GM12878 (cell line): Measurements from ENCODE around the gene RPL22L1. TPM values are rescaled to one million over a fixed set of nuclear protein-coding genes. Genes with fewer than 3 reads are reported as not detected.
"Not testable (repeated sequence)": the region's sequence is repeated elsewhere in the genome, so short reads cannot be mapped to it uniquely, and the experiment has no call there.

Experiments used
- ATAC-seq: fragments of 200-7000 bp; cut with Tn5 transposase; 3 replicates; pipeline ENCODE4 v1.9.1; 2020; ENCODE audit warnings: mild to moderate bottlenecking, moderate library complexity
- BruUV-seq: library from RNA; stranded (reverse); fragments of 400-500 nt; replicated peaks from 2 replicates; lab custom pipeline; 2021; lab: Mats Ljungman, UMichigan
- CTCF ChIA-PET: fragments of 300-600 bp; sonication (Branson Sonifier 250); formaldehyde crosslinking; extraction: SDS; loops from one replicate; lab custom pipeline; 2021; ENCODE audit warnings: inconsistent platforms; lab: Yijun Ruan, JAX
- POLR2A ChIA-PET: fragments of 350-600 bp; formaldehyde crosslinking; extraction: SDS; loops from one replicate; lab custom pipeline; 2021; ENCODE audit warnings: inconsistent platforms; lab: Charles Lee
- RAD21 ChIA-PET: fragments of 300-600 bp; sonication (Branson Sonifier 250); formaldehyde crosslinking; loops from one replicate; lab custom pipeline; 2023; ENCODE audit warnings: antibody characterized with exemption; ENCODE audit not compliant: unreplicated experiment; lab: Charles Lee
- SMC1A ChIA-PET: fragments of 300-600 bp; sonication (Branson Sonifier 250); formaldehyde crosslinking; loops from one replicate; lab custom pipeline; 2023; ENCODE audit not compliant: unreplicated experiment, uncharacterized antibody; lab: Charles Lee
- DNase-seq: peaks from one replicate; pipeline ENCODE4 v3.0.0-alpha.2; 2011; ENCODE audit warnings: low read depth, low spot score
- FAIRE-seq: peaks from 3 replicates; lab custom pipeline; 2011; peaks lifted over from hg19 to GRCh38; lab: Jason Lieb, UNC
- H2AFZ ChIP-seq: 2 replicates; pipeline ENCODE4 v1.6.0; 2011; ENCODE audit warnings: low read depth, low read length, control low read depth; ENCODE audit not compliant: control insufficient read depth
- H3K27ac ChIP-seq: 2 replicates; pipeline ENCODE4 v1.5.1; 2011; ENCODE audit warnings: control low read depth; ENCODE audit not compliant: control insufficient read depth, insufficient read depth
- H3K27me3 ChIP-seq, 2 experiments: replicated peaks in 1 of 2; 2 replicates each; pipeline versions ENCODE4 v1.6.0 to v1.6.1; 2011; ENCODE audit warnings: low read length in 1 of 2; ENCODE audit not compliant: control insufficient read depth in 2 of 2, insufficient read depth in 2 of 2
- H3K36me3 ChIP-seq, 2 experiments: 2 replicates each; pipeline ENCODE4 v1.5.1; 2011; ENCODE audit warnings: low read length in 1 of 2; ENCODE audit not compliant: control insufficient read depth in 2 of 2, insufficient read depth in 2 of 2
- H3K4me1 ChIP-seq: 2 replicates; pipeline ENCODE4 v1.6.1; 2011; ENCODE audit warnings: mild to moderate bottlenecking, low read length, moderate library complexity, mixed read lengths; ENCODE audit not compliant: control insufficient read depth, insufficient read depth
- H3K4me2 ChIP-seq: 2 replicates; pipeline ENCODE4 v1.6.0; 2011; ENCODE audit warnings: control low read depth; ENCODE audit not compliant: control insufficient read depth, insufficient read depth
- H3K4me3 ChIP-seq: fragments of 200-600 bp; sonication (generic); 2 replicates; pipeline ENCODE4 v1.5.1; 2016
- H3K79me2 ChIP-seq: 2 replicates; pipeline ENCODE4 v1.6.0; 2011; ENCODE audit warnings: low read length; ENCODE audit not compliant: control insufficient read depth, insufficient read depth
- H3K9ac ChIP-seq: 2 replicates; pipeline ENCODE4 v1.8.0; 2011; ENCODE audit warnings: low read length, control low read depth, mixed read lengths; ENCODE audit not compliant: control insufficient read depth, insufficient read depth
- H3K9me3 ChIP-seq: replicated peaks from 3 replicates; pipeline ENCODE4 v1.5.1; 2011; ENCODE audit warnings: mild to moderate bottlenecking, low read length; ENCODE audit not compliant: control insufficient read depth, insufficient read depth
- H4K20me1 ChIP-seq: 2 replicates; pipeline ENCODE4 v1.6.0; 2011; ENCODE audit not compliant: control insufficient read depth, insufficient read depth
- BACH1 ChIP-seq: fragments of 450-650 bp; IDR thresholded peaks from 2 replicates; pipeline ENCODE4 v1.6.1; 2017; ENCODE audit warnings: mild to moderate bottlenecking, borderline replicate concordance
- CBFB ChIP-seq: IDR thresholded peaks from 2 replicates; pipeline ENCODE4 v1.6.1; 2016; ENCODE audit warnings: antibody characterized with exemption, low read depth
- HDGF ChIP-seq: fragments of 450-650 bp; IDR thresholded peaks from 2 replicates; pipeline ENCODE4 v1.6.1; 2016; ENCODE audit warnings: antibody characterized with exemption
- IRF3 ChIP-seq: fragments of 450-650 bp; IDR thresholded peaks from 2 replicates; pipeline ENCODE4 v1.6.1; 2014; ENCODE audit warnings: mild to moderate bottlenecking
- MEF2B ChIP-seq: fragments of 450-650 bp; IDR thresholded peaks from 2 replicates; pipeline ENCODE4 v1.6.1; 2018; ENCODE audit warnings: mild to moderate bottlenecking, moderate library complexity; ENCODE audit not compliant: partially characterized antibody, poor library complexity, severe bottlenecking
- PBX3 ChIP-seq: IDR thresholded peaks from 2 replicates; pipeline ENCODE4 v1.6.1; 2011; ENCODE audit warnings: mild to moderate bottlenecking, low read depth, low read length, moderate library complexity; ENCODE audit not compliant: insufficient replicate concordance
- RBBP5 ChIP-seq: fragments of 200-600 bp; sonication (generic); conservative IDR thresholded peaks from 2 replicates; pipeline ENCODE4 v1.6.1; 2016
- TAF1 ChIP-seq: IDR thresholded peaks from 2 replicates; pipeline ENCODE4 v1.6.1; 2011; ENCODE audit warnings: mild to moderate bottlenecking, low read depth, low read length, borderline replicate concordance
- TARDBP ChIP-seq: IDR thresholded peaks from 2 replicates; pipeline ENCODE4 v1.6.1; 2016; ENCODE audit warnings: borderline replicate concordance
- USF1 ChIP-seq: IDR thresholded peaks from 2 replicates; pipeline ENCODE4 v1.6.1; 2011; ENCODE audit warnings: borderline replicate concordance, low read depth, mild to moderate bottlenecking, moderate library complexity, mixed read lengths, low read length; ENCODE audit not compliant: insufficient read depth; ENCODE audit errors: extremely low read length
- WGBS: methylation state at CpG from one replicate; pipeline ENCODE4 v1.1.6; 2016; ENCODE audit warnings: low lambda C conversion rate; ENCODE audit not compliant: insufficient replicate concordance, insufficient coverage; ENCODE audit errors: missing lambda C conversion rate; 5-methylcytosine and 5-hydroxymethylcytosine counted together
- in situ Hi-C: fragments of 300-500 bp; cut with MboI; formaldehyde crosslinking; loops from 9 replicates; pipeline ENCODE4 v1.14.3; 2018; ENCODE audit warnings: mixed read lengths
- intact Hi-C: fragments of 100-400 bp; cut with micrococcal nuclease; formaldehyde crosslinking; loops from one replicate; pipeline ENCODE4 v1.14.2; 2022; ENCODE audit not compliant: unreplicated experiment
- polyA plus RNA-seq, 11 experiments: library from polyadenylated mRNA; depleted of rRNA in 4 of 11; unstranded in 6 of 11; stranded (reverse) in 5 of 11; fragments of >200 nt; fragmentation: Nextera tagmentation in 4 of 11; fragmentation: Illumina TruSeq in 1 of 11; extraction: Ambion mirVana in 4 of 11; extraction: Trizol in 1 of 11; gene quantifications; 1 replicate in 1 of 11; 2 replicates in 10 of 11; pipeline versions ENCODE4 v1.2.1 to v1.2.3, GENCODE V29; 2011 to 2016; ENCODE audit warnings: inconsistent platforms in 2 of 11, missing spikeins in 2 of 11, low read depth in 1 of 11
- total RNA-seq, 4 experiments: library from RNA; depleted of rRNA in 3 of 4; stranded (reverse); fragments of >200 nt in 3 of 4; fragmentation: Illumina TruSeq in 1 of 4; extraction: Trizol in 1 of 4; gene quantifications; 2 replicates each; pipeline versions ENCODE4 v1.2.1 to v1.2.3, GENCODE V29; 2013 to 2021

The RPL22L1 gene
- total and polyA plus RNA-seq, 10 of the 15 experiments (the other 5 are each of a cell fraction or from before 2014, with no cell fraction given) = 203 to 803 (median 422) TPM

- TF ChIP-seq IRF3 = no peak
- no peak for TF ChIP-seq TAF1
Measured at GRCh38 chr3:170897978-170898377, 28.0 kb upstream of the RPL22L1 start (continued).

GRCh38 chr3:170897199-170897598, 27.2 kb upstream of the RPL22L1 start:
- H2AFZ ChIP-seq, H3K79me2 ChIP-seq, H3K4me2 ChIP-seq, H3K27ac ChIP-seq, H3K9ac ChIP-seq, ATAC-seq, H3K27me3 ChIP-seq, BruUV-seq, H3K9me3 ChIP-seq, H3K4me1 ChIP-seq, SMC1A ChIA-PET, H4K20me1 ChIP-seq, RAD21 ChIA-PET, in situ Hi-C loops, intact Hi-C loops, DNase-seq, H3K36me3 ChIP-seq, FAIRE-seq, H3K4me3 ChIP-seq: not testable (repeated sequence)
- 0% methylated on average over 1 of the region's 1 CpG for WGBS
- ChIA-PET CTCF (interaction anchor here (0.7 kb wide), 1 partner anchor 1022 kb away, joined by 3 read pairs; no protein-coding TSS in a partner anchor), POLR2A (interaction anchor here (0.5 kb wide), 1 partner anchor 442 kb away, joined by 4 read pairs; no protein-coding TSS in a partner anchor)

- RAD21 ChIA-PET = no interaction called here
- no peak for ATAC-seq
Measured at GRCh38 chr3:170896781-170897180, 26.8 kb upstream of the RPL22L1 start.

More at GRCh38 chr3:170896781-170897180, 26.8 kb upstream of the RPL22L1 start:
- Histone ChIP-seq H3K27ac (no peak overlapping the region), H3K4me2 (no peak overlapping the region), H3K36me3 (no peaks in the 10 kb centered on the region), H4K20me1 (no peaks in the 10 kb centered on the region), H3K9me3 (no peaks in the 10 kb centered on the region; the same call in 2 of the 3 replicates), H3K4me3 (no peak overlapping the region), H3K4me1 (no peaks in the 10 kb centered on the region), H2AFZ (no peak overlapping the region), H3K79me2 (no peaks in the 10 kb centered on the region), H3K9ac (no peak overlapping the region), H3K27me3 (no peaks in the 10 kb centered on the region)
- WGBS = 88% methylated on average over 1 of the region's 1 CpG
- in situ Hi-C loops = no loop called here
- SMC1A ChIA-PET = no interaction called here
- TF ChIP-seq MEF2B (no peak), CBFB (no peak), TARDBP (no peak), HDGF (no peak), USF1 (no peak), PBX3 (no peak), BACH1 (no peak), RBBP5 (no peak)
- POLR2A ChIA-PET = interaction anchor here (0.5 kb wide), 1 partner anchor 441 kb away, joined by 4 read pairs; no protein-coding TSS in a partner anchor
- intact Hi-C loops = no loop called here
- CTCF ChIA-PET = no interaction called here
- FAIRE-seq = no peak
- DNase-seq = no peak
- no TSS peak for BruUV-seq
